ENCODE results near the gene ICA1. TPM values are rescaled to one million over a fixed set of nuclear protein-coding genes. Genes with fewer than 3 reads are reported as not detected.

Gene ICA1
- total RNA-seq, 2 experiments from 2014 or later = 2.3 to 2.4 TPM

DNA sequence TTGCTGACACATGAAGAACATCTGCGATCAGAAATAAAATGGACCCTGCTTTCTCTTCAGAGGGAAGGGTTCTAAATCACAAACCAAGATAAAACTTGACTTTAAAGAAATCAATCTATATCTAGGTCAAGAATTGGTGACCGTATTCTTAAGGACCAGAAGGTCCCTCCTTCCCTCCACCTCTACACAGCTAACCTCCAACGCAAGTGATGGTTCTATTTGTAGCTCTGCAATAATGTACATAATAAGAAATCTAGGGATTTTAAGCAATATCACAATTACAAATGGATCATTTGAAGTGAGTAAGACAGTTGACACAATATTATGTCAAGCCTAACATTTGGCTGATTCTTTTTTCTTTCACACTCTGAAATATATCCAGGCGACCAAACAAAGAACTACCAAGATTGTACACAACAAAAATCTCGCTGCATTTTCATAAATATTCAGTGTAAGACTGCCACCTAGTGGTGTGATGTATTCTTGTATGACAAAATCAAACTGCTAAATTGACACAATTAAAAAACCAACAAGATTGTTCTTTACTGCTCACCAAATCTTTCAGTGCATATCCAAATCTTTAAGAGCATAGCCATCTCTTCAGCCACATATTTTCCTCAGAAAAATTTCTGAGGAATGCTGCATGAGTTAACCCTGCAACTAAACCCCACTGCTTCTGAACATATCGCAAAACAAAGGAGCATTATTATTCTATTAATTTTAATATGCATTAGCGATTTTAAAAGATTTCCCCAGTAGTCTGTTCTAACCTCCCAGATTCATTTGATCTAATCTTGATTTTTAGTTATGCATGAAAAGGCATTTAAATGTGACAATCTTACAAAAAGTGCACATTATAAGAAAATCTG lies 44.5 kb downstream of the ICA1 start:
- H3K27me3 Mint-ChIP-seq = no peaks in the 10 kb centered on the region
- no peak overlapping the region for H3K27ac Mint-ChIP-seq
- H3K4me1 Mint-ChIP-seq (ENCODE audit: low read depth) = peaks cover 2% of the 10 kb centered on the region
- DNase-seq = no peak
- H3K4me3 Mint-ChIP-seq = no peak overlapping the region
- CTCF ChIA-PET = interaction anchor here (0.6 to 2.3 kb wide), 19 partner anchors 8 to 1114 kb away, joined by 3 to 19 read pairs (median 3); partner anchors contain the start of gene RPA3
- POLR2A ChIA-PET = no interaction called here
- no peaks in the 10 kb centered on the region for H3K9me3 Mint-ChIP-seq
- intact Hi-C loops (cut with micrococcal nuclease) = loop anchor here (1.0 to 5.0 kb wide), 5 partner anchors 79 to 1112 kb away; no protein-coding TSS in a partner anchor
- H3K36me3 Mint-ChIP-seq = no peaks in the 10 kb centered on the region

DNA sequence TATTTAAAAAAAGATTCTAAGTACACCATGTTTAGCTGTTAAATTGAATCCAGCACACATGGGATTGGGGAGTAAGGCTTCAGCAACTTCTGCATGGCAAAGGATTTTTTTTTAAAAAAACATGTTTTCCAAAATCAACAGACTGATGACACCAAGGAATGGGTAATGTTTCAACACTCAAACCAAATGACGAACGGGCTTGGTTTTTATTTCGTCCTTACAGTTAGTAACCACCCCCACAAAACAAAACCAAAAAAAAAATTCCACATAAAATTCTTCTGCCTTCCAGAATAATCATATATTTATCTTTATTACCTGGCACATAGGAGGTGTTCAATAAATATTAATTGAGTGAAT lies 45.7 kb downstream of the ICA1 start:
- no peaks in the 10 kb centered on the region for H3K36me3 Mint-ChIP-seq
- intact Hi-C loops (cut with micrococcal nuclease) = loop anchor here (2.0 to 5.0 kb wide), 2 partner anchors 454 to 622 kb away; no protein-coding TSS in a partner anchor
- DNase-seq = no peak
- H3K27ac Mint-ChIP-seq = no peak overlapping the region
- ChIA-PET POLR2A (no interaction called here), CTCF (interaction anchor here (0.6 to 2.3 kb wide), 12 partner anchors 9 to 1113 kb away, joined by 3 to 19 read pairs (median 4); no protein-coding TSS in a partner anchor)
- no peaks in the 10 kb centered on the region for H3K27me3 Mint-ChIP-seq
- H3K9me3 Mint-ChIP-seq = no peaks in the 10 kb centered on the region
- peaks cover 2% of the 10 kb centered on the region for H3K4me1 Mint-ChIP-seq (ENCODE audit: low read depth)
- H3K4me3 Mint-ChIP-seq = no peak overlapping the region

DNA sequence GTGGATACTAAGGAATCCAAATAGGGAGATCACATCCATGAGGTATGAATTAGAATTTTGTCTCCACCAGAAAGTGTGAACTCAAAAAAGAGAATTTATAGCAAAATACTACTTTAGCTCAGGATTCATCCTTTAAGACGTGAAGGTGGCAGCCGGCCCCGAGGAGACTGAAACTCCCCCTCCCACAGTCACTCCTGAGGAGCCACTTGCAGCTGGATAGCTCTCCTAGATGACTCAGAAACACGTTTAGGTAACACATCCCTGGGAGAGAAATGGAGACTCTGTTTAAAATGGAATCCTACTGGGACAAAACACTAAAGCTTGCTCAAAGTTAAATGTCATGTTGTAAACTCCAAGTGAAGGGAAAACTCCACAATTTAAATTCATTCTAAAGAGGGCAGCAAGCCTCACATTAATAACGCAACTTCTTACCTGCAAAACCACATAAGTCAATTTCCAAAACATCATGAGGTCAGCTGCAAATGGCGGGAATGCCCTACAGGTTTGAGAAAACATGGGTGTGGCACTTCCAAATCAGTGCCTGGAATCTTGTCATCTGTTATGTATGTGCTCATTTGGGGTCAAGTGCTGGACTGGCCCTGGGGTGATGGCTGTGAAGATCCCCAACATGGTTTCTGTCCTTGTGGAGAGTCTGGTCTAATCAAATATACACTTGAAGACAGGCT lies 46.2 kb downstream of the ICA1 start:
- DNase-seq = no peak
- Mint-ChIP-seq H3K27me3 (no peaks in the 10 kb centered on the region), H3K4me1 (ENCODE audit: low read depth) (peaks cover 2% of the 10 kb centered on the region), H3K36me3 (no peaks in the 10 kb centered on the region), H3K27ac (no peak overlapping the region), H3K4me3 (no peak overlapping the region), H3K9me3 (no peaks in the 10 kb centered on the region)
- CTCF ChIA-PET = interaction anchor here (0.6 to 2.3 kb wide), 6 partner anchors 9 to 1112 kb away, joined by 3 to 19 read pairs (median 7); no protein-coding TSS in a partner anchor
- POLR2A ChIA-PET = no interaction called here
- intact Hi-C loops (cut with micrococcal nuclease) = loop anchor here (2.0 to 5.0 kb wide), 2 partner anchors 453 to 621 kb away; no protein-coding TSS in a partner anchor

DNA sequence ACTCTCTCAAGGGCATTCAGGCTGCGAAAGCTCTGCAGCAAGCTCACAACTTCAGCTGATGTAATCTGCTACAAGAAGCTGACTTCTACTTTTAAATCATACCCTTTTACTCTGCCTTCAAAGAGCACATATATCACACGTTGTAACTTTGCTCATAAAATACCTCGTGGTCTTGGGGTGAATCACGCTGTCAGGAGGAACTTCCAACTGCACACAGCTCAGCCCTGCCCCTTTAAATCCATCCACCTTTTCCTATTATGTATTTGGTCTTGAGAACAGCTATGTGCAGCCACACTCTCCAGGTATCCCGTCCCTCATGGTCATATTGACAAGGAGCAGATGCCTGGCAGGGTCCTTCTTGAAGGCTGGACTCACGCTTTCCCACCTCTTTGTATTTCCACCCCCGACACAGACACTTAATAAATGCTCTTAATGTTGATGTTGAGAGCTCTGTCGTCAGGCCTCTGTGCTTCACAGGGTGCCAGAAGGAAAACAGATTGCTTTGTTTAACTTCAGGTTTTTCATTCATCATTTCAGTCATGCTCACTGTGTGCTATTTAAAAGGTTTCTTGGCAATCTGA lies 47.6 kb downstream of the ICA1 start:
- no peaks in the 10 kb centered on the region for H3K9me3 Mint-ChIP-seq

DNA sequence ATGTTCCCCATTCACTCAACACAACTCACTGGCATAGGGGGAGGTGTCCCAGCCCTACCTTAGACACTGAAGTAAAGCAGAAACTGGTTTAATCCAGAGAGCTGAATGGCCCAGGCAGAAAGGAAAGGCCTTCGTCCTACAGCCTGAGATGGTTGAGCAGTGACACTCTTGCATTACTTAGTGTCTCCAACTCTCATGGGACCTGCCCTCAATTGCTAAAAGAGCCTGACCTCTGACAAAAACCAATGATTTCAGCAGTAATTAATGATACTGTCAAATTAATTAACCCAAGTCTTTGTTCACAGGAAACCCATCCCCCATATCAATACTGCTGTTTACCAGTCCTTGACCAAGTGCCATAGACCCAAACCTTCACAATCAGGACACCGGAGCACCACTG lies 48.6 kb downstream of the ICA1 start:
- ChIA-PET POLR2A (no interaction called here), CTCF (interaction anchor here (1.3 to 3.5 kb wide), 2 partner anchors 83 to 532 kb away, joined by 4 to 12 read pairs; no protein-coding TSS in a partner anchor)
- intact Hi-C loops (cut with micrococcal nuclease) = no loop called here
- Mint-ChIP-seq H3K9me3 (no peaks in the 10 kb centered on the region), H3K27me3 (no peaks in the 10 kb centered on the region), H3K36me3 (no peaks in the 10 kb centered on the region), H3K4me1 (ENCODE audit: low read depth) (peaks cover 2% of the 10 kb centered on the region), H3K4me3 (no peak overlapping the region), H3K27ac (no peak overlapping the region)
- no peak for DNase-seq

More for the DNA sequence above, 47.6 kb downstream of the ICA1 start:
- Mint-ChIP-seq H3K4me1 (ENCODE audit: low read depth) (peaks cover 2% of the 10 kb centered on the region), H3K27ac (no peak overlapping the region), H3K36me3 (no peaks in the 10 kb centered on the region), H3K27me3 (no peaks in the 10 kb centered on the region), H3K4me3 (no peak overlapping the region)
- DNase-seq = no peak
- ChIA-PET POLR2A (no interaction called here), CTCF (interaction anchor here (1.2 to 1.8 kb wide), 3 partner anchors 82 to 1111 kb away, joined by 3 to 15 read pairs (median 4); no protein-coding TSS in a partner anchor)
- intact Hi-C loops (cut with micrococcal nuclease) = no loop called here

DNA sequence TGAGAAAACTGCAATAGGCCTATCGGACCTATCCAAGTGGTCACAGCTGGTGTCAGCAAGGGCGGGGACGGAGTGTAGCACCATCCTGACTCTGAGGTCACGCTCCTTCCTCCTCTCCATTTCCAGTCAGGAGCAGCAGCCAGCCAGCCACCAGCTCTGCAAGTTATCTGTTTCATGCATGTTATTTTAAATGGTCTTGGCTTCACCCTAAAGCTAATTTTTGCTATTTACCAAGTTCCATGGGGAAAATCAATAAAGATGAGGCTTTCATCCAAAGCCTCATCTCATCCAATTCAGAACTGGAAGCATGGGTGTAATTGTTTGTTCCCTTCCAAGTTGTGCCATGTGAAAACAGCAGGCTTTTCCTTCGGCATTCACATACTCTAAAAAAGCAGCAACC lies 49.3 kb downstream of the ICA1 start:
- intact Hi-C loops (cut with micrococcal nuclease) = no loop called here
- CTCF ChIA-PET = interaction anchor here (3.5 kb wide), 1 partner anchor 531 kb away, joined by 12 read pairs; no protein-coding TSS in a partner anchor

DNA sequence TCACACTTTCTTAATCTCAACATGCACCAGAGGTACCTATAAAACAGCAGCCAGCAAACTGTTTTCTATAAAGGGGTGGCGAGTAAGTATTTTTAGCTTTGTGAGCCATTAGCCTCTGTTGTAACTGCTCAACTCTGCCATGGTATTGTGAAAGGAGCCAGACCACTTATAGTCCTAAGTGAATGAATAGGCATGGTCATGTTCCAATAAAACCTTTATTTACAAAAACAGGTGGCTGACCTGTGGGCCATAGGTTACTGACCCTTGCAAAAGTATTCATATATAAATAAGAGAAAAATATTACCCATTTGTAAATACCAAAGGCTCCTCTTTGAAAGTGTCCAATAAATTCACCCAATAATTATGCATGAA lies 50.3 kb downstream of the ICA1 start:
- no peaks in the 10 kb centered on the region for H3K4me1 Mint-ChIP-seq (ENCODE audit: low read depth)
- DNase-seq = no peak
- H3K27ac Mint-ChIP-seq = no peak overlapping the region
- H3K9me3 Mint-ChIP-seq = no peaks in the 10 kb centered on the region
- H3K36me3 Mint-ChIP-seq = no peaks in the 10 kb centered on the region
- intact Hi-C loops (cut with micrococcal nuclease) = no loop called here
- POLR2A ChIA-PET = no interaction called here
- CTCF ChIA-PET = interaction anchor here (0.8 to 3.5 kb wide), 3 partner anchors 10 to 1108 kb away, joined by 3 to 12 read pairs (median 4); no protein-coding TSS in a partner anchor
- H3K27me3 Mint-ChIP-seq = no peaks in the 10 kb centered on the region
- H3K4me3 Mint-ChIP-seq = no peak overlapping the region

More for the DNA sequence above, 49.3 kb downstream of the ICA1 start:
- no peaks in the 10 kb centered on the region for H3K36me3 Mint-ChIP-seq
- peaks cover 2% of the 10 kb centered on the region for H3K4me1 Mint-ChIP-seq (ENCODE audit: low read depth)
- H3K27me3 Mint-ChIP-seq = no peaks in the 10 kb centered on the region
- POLR2A ChIA-PET = no interaction called here
- H3K4me3 Mint-ChIP-seq = no peak overlapping the region
- no peaks in the 10 kb centered on the region for H3K9me3 Mint-ChIP-seq
- no peak overlapping the region for H3K27ac Mint-ChIP-seq
- no peak for DNase-seq

DNA sequence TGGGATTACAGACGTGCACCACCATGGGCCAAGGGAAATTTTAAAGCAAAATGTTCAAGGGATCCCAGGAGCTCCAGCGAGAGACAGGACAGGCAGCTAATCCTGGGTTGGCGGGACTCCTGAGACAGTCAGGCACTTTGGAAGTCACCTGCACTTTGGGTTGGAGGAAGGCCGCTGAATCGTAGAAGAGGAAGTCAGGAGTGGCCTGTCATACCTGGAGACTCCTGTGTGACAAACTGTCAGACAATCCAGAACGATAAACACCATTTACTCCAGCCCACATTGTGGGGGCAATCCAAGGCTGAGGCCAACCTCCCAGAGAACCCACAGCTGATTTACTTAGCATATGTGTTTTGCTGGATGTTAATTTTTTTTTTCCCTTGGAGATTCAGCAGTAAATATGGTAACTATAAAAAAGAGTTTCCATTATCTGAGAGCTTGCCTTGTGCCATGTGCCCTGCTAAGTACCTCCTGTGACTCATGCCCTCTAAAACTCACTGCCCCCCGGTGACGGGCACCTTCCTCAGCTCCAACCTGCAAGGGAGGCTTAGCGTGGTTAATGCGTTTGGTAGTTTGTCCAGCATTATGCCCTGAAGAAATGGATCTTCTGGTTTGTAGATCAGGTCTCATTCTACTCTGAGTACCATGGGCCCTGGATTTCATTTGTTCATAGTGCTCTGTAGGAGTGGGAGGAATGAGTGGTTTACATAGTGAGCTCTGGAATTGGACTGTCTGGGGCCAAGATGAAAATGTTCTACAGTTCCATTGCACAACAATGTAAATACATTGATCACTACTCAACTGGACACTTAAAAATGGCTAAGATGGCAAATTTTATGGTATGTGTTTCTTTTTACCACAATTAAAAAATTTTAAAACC lies 50.9 kb downstream of the ICA1 start:
- intact Hi-C loops (cut with micrococcal nuclease) = no loop called here
- CTCF ChIA-PET = interaction anchor here (0.8 to 3.5 kb wide), 3 partner anchors 11 to 1107 kb away, joined by 3 to 12 read pairs (median 4); no protein-coding TSS in a partner anchor

DNA sequence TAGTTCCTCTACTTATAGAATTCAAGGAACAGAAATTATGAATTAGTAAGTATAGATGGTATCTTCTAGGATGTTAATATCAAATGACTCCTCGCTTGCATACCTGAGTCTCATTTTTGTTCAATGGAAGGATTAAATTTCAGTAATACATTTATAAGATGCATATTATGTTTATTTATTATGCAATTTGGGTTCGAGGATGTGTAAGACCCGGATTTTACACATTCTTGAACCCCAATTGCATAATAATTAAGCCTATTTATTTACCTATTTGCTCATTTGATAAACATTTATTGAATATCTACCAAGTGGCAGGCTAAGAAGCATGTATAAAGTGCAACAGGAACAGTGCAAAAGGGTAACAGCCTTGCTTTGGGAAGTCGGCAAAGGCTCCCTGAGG lies 52.6 kb downstream of the ICA1 start:
- no peak overlapping the region for H3K4me3 Mint-ChIP-seq
- no peaks in the 10 kb centered on the region for H3K4me1 Mint-ChIP-seq (ENCODE audit: low read depth)
- intact Hi-C loops (cut with micrococcal nuclease) = no loop called here
- no peaks in the 10 kb centered on the region for H3K27me3 Mint-ChIP-seq
- ChIA-PET POLR2A (no interaction called here), CTCF (no interaction called here)
- no peak overlapping the region for H3K27ac Mint-ChIP-seq
- no peaks in the 10 kb centered on the region for H3K36me3 Mint-ChIP-seq
- no peak for DNase-seq
- H3K9me3 Mint-ChIP-seq = no peaks in the 10 kb centered on the region

More for the DNA sequence above, 50.9 kb downstream of the ICA1 start:
- no peaks in the 10 kb centered on the region for H3K9me3 Mint-ChIP-seq
- H3K36me3 Mint-ChIP-seq = no peaks in the 10 kb centered on the region
- POLR2A ChIA-PET = no interaction called here
- H3K27me3 Mint-ChIP-seq = no peaks in the 10 kb centered on the region
- no peaks in the 10 kb centered on the region for H3K4me1 Mint-ChIP-seq (ENCODE audit: low read depth)
- no peak overlapping the region for H3K4me3 Mint-ChIP-seq
- DNase-seq = no peak
- H3K27ac Mint-ChIP-seq = no peak overlapping the region

DNA sequence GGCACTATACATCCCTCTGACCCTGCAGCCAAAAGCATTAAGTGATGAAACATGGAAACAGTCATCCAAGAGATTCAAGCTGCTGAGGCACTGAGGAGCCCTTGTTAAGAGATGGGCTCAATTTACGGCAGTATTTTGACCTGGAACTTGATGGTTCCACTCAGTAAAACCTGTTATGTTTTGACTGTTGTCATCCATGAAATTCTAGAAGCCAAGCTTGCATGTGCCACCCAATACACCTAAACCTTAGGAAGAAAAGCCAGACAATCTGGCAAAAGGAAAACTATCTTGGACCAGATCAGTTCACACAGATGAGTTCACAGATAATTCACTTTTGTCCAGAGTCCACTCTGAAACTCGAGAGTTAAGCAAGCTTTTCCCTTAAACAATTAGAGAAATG lies 53.2 kb downstream of the ICA1 start:
- H3K9me3 Mint-ChIP-seq = no peaks in the 10 kb centered on the region
- ChIA-PET CTCF (no interaction called here), POLR2A (no interaction called here)
- no peaks in the 10 kb centered on the region for H3K36me3 Mint-ChIP-seq
- no peak overlapping the region for H3K4me3 Mint-ChIP-seq
- intact Hi-C loops (cut with micrococcal nuclease) = no loop called here
- DNase-seq = no peak
- H3K27ac Mint-ChIP-seq = no peak overlapping the region
- no peaks in the 10 kb centered on the region for H3K27me3 Mint-ChIP-seq
- no peaks in the 10 kb centered on the region for H3K4me1 Mint-ChIP-seq (ENCODE audit: low read depth)

DNA sequence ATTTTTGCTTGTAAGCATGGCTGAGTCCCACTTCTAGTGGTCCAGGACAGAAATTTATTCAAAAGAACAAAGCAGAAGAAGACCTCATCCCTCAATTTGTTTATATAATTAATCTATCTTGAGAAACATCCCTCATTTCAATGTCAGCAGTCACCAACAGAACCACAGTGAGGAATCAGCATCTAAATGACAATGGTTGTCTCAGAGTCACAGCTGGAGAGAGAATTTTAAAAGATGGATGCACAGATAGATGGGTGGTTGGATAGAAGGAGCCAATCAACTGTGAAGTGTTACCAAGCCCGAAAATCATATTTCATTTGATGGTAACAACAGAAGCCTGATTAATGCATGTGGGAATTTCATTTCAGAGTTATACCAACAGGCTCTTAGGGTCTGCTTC lies 55.0 kb downstream of the ICA1 start:
- intact Hi-C loops (cut with micrococcal nuclease) = no loop called here
- H3K4me1 Mint-ChIP-seq (ENCODE audit: low read depth) = no peaks in the 10 kb centered on the region
- no peaks in the 10 kb centered on the region for H3K27me3 Mint-ChIP-seq
- no peaks in the 10 kb centered on the region for H3K36me3 Mint-ChIP-seq
- CTCF ChIA-PET = interaction anchor here (2.4 kb wide), 1 partner anchor 9 kb away, joined by 11 read pairs; no protein-coding TSS in a partner anchor
- no peak overlapping the region for H3K4me3 Mint-ChIP-seq
- DNase-seq = no peak
- H3K9me3 Mint-ChIP-seq = no peaks in the 10 kb centered on the region
- no peak overlapping the region for H3K27ac Mint-ChIP-seq
- POLR2A ChIA-PET = no interaction called here
